Measurements from ENCODE around the gene SERPINB1.
A peak's percentile ranks its signal among the peaks of the same experiment; 100 is the strongest.

Gene SERPINB1

DNA sequence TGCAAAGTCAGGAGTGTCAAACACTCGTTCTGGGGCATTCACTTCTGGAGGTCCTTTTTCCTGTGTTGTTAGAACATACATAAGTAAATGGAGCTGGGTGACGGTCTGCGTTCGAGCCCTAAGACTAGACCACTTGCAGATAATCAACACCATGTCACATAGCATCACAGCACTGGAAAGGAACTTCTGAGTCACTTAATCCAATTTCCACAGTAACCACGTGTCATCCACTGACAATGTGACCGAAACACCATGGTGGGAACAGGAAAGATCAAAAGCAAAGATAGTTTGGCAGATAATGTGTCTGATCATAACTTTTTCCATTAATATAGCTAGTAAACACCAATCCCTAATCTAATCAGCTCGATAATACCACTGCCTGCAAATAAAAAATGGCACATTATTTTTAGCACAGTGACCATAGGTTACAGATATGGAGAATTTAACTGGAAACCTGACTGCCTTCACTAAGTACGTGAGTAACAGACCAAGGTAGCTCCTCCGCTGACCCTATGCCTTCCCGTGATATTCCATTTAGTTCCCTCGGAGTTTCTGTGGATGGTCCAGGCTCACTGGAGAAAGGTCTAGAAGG, 41.6 kb downstream of the SERPINB1 start:
- Mint-ChIP-seq H3K4me1 (peaks cover 45% of the 10 kb centered on the region), H3K27ac (peak overlapping the region; percentile 54 to 83), H3K9me3 (no peaks in the 10 kb centered on the region), H3K4me3 (peak overlapping the region; percentile 9 to 21), H3K27me3 (no peaks in the 10 kb centered on the region)
- DNase-seq (peak in 1 of 2 donors; percentile 41), ATAC-seq (peak; percentile 83)

DNA sequence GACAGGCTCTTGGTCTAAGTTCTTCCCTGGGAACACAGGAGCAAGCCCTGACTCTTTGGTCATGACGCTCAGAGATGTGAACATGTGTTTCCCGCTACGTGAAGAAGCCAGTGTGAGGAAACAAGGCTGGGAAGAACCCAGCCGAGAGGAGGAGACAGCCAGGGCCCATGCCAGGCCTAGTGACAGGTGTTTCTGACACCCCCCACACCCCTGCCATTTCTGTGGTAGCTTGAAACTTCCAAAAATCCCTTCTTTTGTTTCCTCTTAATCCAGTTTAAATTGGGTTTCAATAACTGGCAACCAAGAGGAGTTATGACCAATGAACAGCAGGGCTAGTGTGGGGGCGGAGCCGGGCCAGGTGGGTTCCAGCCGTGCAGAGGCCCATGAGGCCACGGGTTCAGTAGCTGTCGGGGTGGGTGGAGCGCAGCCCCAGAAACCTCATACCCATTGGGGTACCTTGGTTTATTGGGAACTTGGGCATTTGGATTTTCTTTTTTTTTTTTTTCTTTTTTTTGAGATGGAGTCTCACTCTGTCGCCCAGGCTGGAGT, 43.0 kb downstream of the SERPINB1 start:
- no peak overlapping the region for H3K27ac Mint-ChIP-seq
- H3K9me3 Mint-ChIP-seq, result peaks cover 0 to 5% of the 10 kb centered on the region in 2 donors
- peaks cover 53% of the 10 kb centered on the region for H3K4me1 Mint-ChIP-seq
- no peak overlapping the region for H3K4me3 Mint-ChIP-seq
- no peak for ATAC-seq
- no peaks in the 10 kb centered on the region for H3K27me3 Mint-ChIP-seq
- DNase-seq, result no peak

DNA sequence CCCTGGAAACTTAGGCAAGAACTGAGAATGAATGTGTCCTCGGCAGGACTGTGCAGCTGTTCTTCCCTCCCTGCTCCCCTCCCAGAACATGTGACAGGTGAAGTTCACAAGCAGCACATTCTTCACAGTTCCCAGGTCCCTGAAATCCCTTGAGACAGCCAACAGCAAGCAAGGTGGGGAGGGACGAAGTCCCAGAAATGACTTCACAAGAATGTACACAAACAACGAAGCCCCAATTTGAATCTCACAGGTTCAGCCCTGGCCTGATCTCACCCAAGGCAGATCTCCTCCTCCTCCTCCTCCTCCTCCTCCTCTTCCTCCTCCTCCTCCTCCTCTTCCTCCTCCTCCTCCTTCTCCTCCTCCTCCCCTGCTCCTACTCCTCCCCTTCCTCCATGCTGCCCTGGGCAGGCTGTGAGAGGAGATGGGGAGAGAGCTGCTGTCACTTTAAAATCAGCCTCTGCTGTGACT, 44.1 kb downstream of the SERPINB1 start:
- ATAC-seq (no peak), DNase-seq (no peak)
- peaks cover 64% of the 10 kb centered on the region for H3K4me1 Mint-ChIP-seq
- peaks cover 0 to 5% of the 10 kb centered on the region in 2 donors for H3K9me3 Mint-ChIP-seq
- no peaks in the 10 kb centered on the region for H3K27me3 Mint-ChIP-seq
- no peak overlapping the region for H3K4me3 Mint-ChIP-seq
- H3K27ac Mint-ChIP-seq, result peak overlapping the region in 1 of 2 donors; percentile 13

DNA sequence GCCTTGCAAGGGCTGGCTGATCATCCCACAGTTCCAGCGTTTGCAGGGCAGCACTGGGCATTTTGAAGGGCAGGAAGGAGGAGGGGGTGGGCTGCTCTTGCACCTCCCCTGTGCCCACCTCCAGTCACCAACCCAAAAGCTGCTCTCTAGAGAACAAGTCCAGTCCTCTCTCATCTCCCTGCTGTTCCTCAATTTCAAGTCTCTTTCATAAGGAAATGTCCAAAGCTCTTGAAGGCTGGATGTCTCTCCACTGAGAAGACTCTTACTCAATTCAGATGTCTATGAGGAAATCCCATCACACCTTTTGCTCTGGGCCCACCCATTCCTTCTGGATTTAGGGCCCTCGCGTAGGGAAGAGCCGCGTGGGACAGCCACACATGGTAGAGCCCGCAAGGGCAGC, 44.8 kb downstream of the SERPINB1 start:
- DNase-seq, result no peak
- ATAC-seq, result no peak
- peaks cover 0 to 5% of the 10 kb centered on the region in 2 donors for H3K9me3 Mint-ChIP-seq
- peak overlapping the region in 1 of 2 donors; percentile 42 for H3K27ac Mint-ChIP-seq
- peaks cover 71% of the 10 kb centered on the region for H3K4me1 Mint-ChIP-seq
- no peaks in the 10 kb centered on the region for H3K27me3 Mint-ChIP-seq
- H3K4me3 Mint-ChIP-seq, result no peak overlapping the region

DNA sequence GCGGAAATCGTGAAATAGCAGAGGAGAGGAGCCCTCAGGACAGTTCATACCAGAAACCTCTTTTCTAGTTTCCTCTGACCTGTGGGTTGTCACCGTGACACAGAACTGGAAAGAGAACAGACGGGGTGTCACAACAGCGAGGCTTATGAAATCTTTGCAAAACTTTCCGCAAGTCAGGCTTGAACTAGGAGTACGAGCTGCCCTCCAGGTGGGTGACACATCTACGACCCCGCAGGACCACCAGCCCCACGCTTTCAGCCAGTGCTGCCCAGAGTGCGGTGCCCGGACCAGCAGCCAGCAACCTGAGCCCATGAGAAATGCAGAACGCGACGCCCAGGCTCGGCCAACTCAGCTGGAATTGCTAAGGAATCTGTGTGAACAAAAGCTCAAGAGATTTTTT, 45.7 kb downstream of the SERPINB1 start:
- H3K4me3 Mint-ChIP-seq, result peak overlapping the region in 1 of 2 donors; percentile 2
- H3K27ac Mint-ChIP-seq, result peak overlapping the region in 1 of 2 donors; percentile 25
- no peaks in the 10 kb centered on the region for H3K27me3 Mint-ChIP-seq
- H3K4me1 Mint-ChIP-seq, result peaks cover 80% of the 10 kb centered on the region
- DNase-seq (no peak), ATAC-seq (peak; percentile 31)
- H3K9me3 Mint-ChIP-seq, result peaks cover 0 to 5% of the 10 kb centered on the region in 2 donors

DNA sequence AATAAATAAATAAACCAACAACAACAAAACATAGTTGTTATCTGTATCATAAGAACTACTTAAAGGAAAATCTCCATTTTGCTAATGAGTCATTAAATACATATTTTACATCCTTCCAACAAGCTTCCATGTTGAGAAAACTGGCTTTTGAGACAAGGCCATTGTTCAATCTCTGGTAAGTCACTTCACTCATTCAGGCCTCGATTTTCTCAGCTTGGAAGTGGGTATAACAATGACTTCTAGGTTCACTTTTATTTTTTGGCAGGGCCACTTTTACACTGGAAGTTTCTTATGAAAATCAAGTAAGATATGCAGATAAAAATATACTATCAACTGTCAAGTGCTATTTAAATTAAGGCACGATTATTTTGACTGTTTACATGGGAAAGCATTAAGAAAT, 46.5 kb downstream of the SERPINB1 start:
- DNase-seq (no peak), ATAC-seq (no peak)
- peaks cover 80% of the 10 kb centered on the region for H3K4me1 Mint-ChIP-seq
- peaks cover 0 to 5% of the 10 kb centered on the region in 2 donors for H3K9me3 Mint-ChIP-seq
- H3K4me3 Mint-ChIP-seq, result no peak overlapping the region
- H3K27me3 Mint-ChIP-seq, result no peaks in the 10 kb centered on the region
- H3K27ac Mint-ChIP-seq, result no peak overlapping the region

DNA sequence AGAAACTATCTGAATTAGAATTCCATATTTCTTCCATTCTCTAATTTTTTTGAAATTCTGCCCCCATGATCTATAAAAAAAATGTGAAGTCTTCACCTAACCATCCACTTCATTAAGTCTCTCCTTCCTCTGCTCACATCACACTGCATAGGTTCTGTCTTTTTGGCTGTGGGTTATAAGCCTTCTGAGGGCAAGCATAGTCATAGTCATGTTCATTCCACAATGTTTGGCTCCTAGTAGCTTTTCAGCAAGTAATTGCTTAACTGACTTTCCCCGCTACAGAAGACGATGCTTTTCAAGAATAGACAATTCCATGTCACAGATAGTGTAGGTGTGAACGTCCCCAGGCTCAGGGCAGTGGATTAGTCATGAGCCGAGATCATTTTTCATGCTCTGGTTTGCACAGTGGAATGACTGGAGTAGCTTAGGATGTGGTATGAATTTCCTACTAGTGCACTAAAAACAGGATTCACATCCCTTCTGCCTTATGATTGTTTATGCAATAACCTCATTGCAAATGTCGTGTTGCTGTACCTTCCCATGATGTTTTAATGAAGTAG, 47.4 kb downstream of the SERPINB1 start:
- no peak overlapping the region for H3K27ac Mint-ChIP-seq
- peaks cover 73% of the 10 kb centered on the region for H3K4me1 Mint-ChIP-seq
- no peak overlapping the region for H3K4me3 Mint-ChIP-seq
- peaks cover 0 to 5% of the 10 kb centered on the region in 2 donors for H3K9me3 Mint-ChIP-seq
- no peaks in the 10 kb centered on the region for H3K27me3 Mint-ChIP-seq
- ATAC-seq, result no peak
- no peak for DNase-seq

DNA sequence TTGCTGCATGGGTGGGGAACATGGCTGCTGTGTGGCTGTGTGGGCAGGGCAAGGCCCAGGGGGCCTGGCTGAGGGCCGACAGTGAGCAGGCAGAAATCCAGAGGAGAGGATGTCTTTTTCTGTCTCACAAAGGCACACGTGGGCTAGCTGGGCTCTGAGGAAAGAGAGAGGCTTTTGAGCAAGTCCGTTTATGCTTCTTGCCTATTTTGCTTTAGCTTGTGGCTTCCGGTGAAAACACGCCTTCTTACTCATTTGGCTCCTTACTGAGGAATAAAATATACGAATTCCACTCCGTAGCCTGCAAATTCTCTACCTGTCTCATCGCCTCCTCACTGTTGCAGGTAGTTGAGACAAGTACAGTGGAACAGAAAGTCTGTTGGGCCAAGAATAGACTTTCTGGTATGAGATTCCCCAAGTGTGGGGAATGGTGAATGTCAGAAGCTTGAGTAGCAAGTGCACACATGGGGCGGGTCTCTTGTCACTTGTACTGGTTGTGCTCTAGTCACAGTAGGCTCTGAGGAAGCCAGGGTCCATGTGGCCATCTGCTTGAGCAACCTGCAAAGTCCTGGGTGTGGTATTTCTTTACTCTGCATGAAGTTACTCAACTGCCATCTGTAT, 48.0 kb downstream of the SERPINB1 start:
- Mint-ChIP-seq H3K27me3 (no peaks in the 10 kb centered on the region), H3K4me1 (peaks cover 72% of the 10 kb centered on the region), H3K27ac (peak overlapping the region; percentile 81 to 89), H3K9me3 (peaks cover 0 to 5% of the 10 kb centered on the region in 2 donors), H3K4me3 (peak overlapping the region; percentile 67 to 73)
- ATAC-seq, result peak; percentile 68
- DNase-seq, result peak in 1 of 2 donors; percentile 48

DNA sequence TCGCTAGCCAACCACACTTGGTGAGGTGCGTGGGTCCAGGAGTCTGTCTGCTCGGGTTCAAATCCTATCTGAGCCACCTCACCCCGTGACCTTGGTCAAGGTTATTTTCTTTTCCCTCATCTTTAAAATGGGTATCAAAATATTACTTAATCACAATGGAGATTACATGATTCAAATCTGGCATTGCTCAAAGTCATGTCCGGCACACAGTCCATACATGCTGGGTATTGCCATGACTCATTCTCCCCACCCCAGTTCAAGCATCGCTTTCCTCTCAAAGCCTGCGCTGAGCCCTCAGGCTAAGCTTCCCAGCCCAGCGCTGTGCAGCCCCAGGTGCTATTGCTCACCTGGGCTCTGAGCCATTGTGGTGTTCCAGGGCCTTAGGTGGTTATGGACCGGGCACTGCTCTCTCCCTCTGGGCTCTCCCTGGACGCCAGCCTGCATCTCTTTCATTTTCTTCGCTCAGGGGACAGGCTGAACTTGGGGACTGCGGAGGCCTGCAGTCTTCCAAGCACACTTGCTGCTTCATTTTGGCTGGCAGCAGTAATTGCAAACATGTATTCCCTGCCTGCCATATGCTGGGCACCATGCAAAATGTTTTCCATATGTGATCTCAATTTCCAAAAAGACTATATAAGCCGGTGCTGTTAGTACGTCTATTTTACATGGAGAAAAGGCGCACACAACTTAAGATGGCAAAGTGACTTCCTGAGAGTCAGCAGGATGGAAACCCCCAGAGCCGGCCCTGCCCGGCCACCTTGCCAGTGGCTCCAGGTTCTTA, 49.1 kb downstream of the SERPINB1 start:
- DNase-seq (no peak), ATAC-seq (no peak)
- peaks cover 61% of the 10 kb centered on the region for H3K4me1 Mint-ChIP-seq
- peaks cover 0 to 5% of the 10 kb centered on the region in 2 donors for H3K9me3 Mint-ChIP-seq
- H3K27ac Mint-ChIP-seq, result peak overlapping the region; percentile 16 to 35
- H3K4me3 Mint-ChIP-seq, result peak overlapping the region in 1 of 2 donors; percentile 8
- no peaks in the 10 kb centered on the region for H3K27me3 Mint-ChIP-seq

DNA sequence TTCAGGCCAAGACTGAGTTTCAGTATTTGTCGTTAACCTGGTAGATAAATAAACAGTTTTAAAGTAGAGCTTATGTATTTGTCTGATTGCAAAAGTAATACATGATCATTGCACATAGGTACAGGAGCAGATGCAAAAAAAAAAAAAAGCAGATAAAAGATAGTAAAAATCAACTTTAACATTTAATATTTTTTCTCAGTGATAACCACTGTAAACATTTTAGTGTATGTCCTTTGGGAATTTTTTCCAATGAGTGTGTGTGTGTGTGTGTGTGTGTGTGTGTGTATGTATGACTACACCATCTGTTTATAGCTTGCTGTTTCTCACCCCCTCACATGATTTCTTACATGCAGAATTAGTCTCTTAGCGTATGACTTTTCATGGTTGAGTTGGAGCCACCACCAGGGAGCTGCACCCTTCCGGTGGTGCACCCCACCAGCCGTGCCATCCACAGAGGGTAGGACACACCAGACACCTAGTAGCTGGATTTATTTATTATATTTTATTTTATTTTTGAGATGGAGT, 50.2 kb downstream of the SERPINB1 start:
- Mint-ChIP-seq H3K4me1 (peaks cover 51% of the 10 kb centered on the region), H3K9me3 (peaks cover 0 to 5% of the 10 kb centered on the region in 2 donors), H3K4me3 (peak overlapping the region in 1 of 2 donors; percentile 62), H3K27ac (no peak overlapping the region), H3K27me3 (no peaks in the 10 kb centered on the region)
- no peak for DNase-seq
- no peak for ATAC-seq

DNA sequence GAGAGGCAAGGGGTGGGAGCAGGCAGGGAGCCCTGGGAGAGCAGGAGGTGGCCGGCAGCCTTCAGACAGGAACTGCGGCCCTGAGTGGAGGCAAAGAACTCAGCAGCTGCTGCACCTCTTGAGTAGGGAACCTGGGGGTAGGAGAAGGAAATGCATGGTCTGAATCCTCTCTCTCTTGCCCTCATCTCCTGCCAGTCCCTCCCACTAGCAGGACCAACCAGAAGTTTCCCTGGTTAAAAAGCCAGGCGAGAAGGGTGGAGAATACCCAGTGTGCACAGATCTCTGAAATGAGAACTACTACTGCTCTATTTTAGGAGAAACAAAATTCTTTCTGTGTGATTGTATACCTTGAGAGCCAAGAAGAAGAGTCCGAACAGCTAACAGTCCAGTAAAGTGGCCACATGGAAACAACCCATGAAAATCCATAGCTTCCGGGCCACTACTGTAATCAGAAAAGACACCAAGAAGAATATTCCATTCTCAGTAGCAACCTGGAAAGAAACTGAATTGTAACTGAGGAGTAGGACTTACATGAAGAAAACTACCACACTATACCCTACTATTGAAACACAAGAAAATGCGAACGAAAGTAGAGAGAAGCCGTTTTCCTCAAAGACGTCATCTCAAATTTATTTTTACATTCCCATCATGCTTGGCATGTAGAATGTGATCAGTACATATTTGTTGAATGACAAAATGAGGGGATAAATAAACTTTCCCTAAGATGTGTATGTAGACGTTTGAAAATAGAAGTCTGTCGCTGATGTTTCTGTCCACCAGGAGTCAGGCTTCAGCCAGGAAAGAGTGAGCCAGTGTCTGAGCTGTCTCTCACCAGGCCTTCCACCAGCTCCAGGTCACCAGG, 50.8 kb downstream of the SERPINB1 start:
- H3K9me3 Mint-ChIP-seq, result peaks cover 0 to 5% of the 10 kb centered on the region in 2 donors
- DNase-seq (peak; percentile 44 to 70), ATAC-seq (peak; percentile 84)
- H3K27me3 Mint-ChIP-seq, result no peaks in the 10 kb centered on the region
- peak overlapping the region in 1 of 2 donors; percentile 62 for H3K4me3 Mint-ChIP-seq
- H3K27ac Mint-ChIP-seq, result no peak overlapping the region
- H3K4me1 Mint-ChIP-seq, result peaks cover 51% of the 10 kb centered on the region

DNA sequence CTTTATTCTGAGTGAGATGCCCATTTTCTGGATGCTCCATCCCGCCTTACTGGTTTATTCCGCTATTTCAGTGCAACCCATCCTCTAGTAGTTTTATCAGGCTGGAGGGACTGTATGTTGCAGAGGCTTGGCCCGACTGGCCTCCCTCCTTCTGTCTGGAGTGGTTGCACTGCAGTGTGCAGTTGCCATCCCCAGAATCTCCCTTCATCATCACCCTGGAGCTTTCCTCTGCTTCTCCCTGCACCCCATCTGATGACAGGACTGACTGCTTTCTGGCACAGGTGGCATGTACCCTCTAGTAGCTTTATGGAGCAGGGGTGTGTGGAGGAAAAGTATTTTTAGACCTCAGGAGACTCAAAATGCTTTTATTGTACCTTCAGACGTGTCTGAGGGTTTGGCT, 55.4 kb downstream of the SERPINB1 start:
- ATAC-seq, result no peak
- Mint-ChIP-seq H3K4me1 (peaks cover 38% of the 10 kb centered on the region), H3K4me3 (no peak overlapping the region), H3K9me3 (no peaks in the 10 kb centered on the region), H3K27me3 (no peaks in the 10 kb centered on the region), H3K27ac (no peak overlapping the region)
- DNase-seq, result no peak

DNA sequence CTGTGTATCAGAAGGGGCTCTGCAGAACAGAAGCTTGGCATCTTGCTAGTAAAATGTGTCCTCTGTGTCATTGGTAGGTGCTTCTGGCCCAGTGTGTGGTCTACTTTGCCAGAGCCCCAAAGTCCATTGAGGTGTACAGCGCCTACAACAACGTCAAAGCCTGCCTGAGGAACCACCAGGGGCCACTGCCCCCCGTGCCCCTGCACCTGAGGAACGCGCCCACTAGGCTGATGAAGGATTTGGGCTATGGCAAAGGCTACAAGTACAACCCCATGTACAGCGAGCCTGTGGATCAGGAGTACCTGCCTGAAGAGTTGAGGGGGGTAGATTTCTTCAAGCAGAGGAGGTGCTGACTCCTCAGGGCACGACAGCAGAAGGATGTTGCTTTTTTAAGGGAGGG, 56.7 kb downstream of the SERPINB1 start:
- H3K27me3 Mint-ChIP-seq, result no peaks in the 10 kb centered on the region
- DNase-seq (no peak), ATAC-seq (no peak)
- peaks cover 32% of the 10 kb centered on the region for H3K4me1 Mint-ChIP-seq
- H3K27ac Mint-ChIP-seq, result peak overlapping the region in 1 of 2 donors; percentile 38
- no peak overlapping the region for H3K4me3 Mint-ChIP-seq
- H3K9me3 Mint-ChIP-seq, result no peaks in the 10 kb centered on the region

DNA sequence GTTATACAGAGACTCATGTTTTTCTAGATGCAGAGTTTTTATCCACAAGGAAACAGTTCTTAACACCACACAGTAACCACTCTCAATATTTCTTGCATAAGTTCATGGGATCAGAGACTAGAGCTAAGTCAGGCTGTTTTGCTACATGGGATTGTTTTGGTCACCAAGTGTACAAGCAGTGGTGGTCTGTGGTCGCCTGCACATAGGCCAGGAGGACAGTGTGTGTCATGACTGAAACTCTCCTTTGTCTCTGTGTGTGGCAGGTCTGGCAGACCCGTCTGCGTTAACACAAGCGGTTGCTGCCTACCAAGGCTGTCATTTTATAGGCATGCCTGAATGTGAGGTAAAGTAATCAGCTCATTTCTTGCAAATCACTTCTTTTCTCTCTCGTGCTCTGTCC, 57.6 kb downstream of the SERPINB1 start:
- Mint-ChIP-seq H3K4me1 (peaks cover 28% of the 10 kb centered on the region), H3K4me3 (no peak overlapping the region), H3K27me3 (no peaks in the 10 kb centered on the region), H3K27ac (no peak overlapping the region), H3K9me3 (no peaks in the 10 kb centered on the region)
- no peak for ATAC-seq
- DNase-seq, result no peak

Measured in stimulated activated naive CD8-positive, alpha-beta T cell treated with anti-CD3 and anti-CD28 coated beads, Interleukin-15, amount 100 ng/mL, for 72 hours (primary cell).